Erythroblast (primary cell): ENCODE data around the gene RTN4R.

ENCODE experiments used
- GATA1 ChIP-seq: IDR thresholded peaks from 2 replicates; pipeline ENCODE4 v1.6.1; 2011; ENCODE audit warnings: low read depth, mild to moderate bottlenecking, control low read depth, low read length, moderate library complexity
- POLR2A ChIP-seq: IDR thresholded peaks from 2 replicates; pipeline ENCODE4 v1.6.1; 2011; ENCODE audit warnings: mild to moderate bottlenecking, low read length

DNA sequence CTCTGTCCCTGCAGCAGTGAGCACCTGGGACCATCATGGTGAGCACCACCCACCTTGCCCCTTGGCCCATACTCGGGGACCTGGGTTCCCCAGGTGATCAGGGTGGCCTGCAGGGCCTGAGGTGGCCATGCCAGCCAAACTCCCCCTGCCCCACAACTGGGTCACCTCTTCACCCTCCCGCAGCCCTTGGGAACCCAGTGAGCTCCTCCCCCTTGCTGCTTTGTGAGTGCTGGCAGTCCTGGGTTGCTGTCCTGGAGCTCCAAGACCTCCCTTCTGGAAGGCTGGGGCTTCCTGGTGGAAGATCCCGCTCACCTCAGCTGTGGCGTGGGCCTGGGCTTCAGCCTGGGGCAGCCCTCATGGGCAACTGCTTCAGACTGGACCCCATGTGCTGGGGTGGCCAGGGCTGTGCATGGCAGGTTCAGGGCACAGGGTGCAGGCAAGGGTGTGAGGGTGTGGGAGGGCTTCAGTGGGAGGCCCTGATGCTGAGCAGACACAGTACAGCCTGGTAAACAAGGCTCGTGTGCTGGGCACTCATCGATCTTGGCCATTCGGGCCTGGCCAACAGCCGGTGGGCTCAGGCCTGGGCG is 57.6 kb downstream of the RTN4R start:
- TF ChIP-seq POLR2A: no peak
- no peak for TF ChIP-seq GATA1
